ENCODE results near the gene SLC7A5.
"Not testable (repeated sequence)": the region's sequence is repeated elsewhere in the genome, so short reads cannot be mapped to it uniquely, and the experiment has no call there.

SLC7A5 gene

DNA sequence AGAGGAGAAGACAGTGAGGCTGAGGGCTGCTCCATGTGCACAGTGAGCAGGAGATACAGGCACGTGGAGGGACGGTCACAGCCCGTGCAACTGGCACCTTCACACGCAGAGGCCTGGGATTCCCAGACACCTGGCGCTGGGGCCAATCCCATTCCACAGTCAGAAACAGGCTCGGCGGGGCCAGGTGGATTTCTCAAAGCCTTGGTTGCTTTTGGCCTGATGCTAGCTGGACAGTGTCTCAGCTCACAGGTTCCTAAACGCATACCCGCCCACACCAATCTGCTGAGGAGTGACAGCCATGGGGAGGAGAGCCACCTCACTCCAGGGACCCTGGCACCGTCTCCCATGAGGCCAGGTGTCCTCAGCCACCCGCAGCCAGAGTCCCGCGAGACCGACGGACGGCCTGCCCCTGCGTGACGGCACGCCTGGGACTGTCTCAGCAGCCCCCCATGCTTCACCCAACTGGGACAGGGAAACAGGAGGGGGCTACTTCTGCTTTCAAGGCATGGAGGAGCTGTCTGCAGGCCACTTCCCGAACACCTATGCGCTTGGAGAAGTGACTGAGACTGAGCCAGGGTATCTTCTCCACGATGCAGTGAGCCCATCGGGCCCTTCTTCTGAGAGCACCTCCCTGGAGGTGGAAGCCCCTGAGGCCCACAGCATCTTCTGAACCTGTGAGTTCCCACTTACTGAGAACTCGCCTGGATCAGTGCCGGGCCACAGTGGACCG, 6.5 kb downstream of the SLC7A5 start:
- not testable (repeated sequence) for DNase-seq

DNA sequence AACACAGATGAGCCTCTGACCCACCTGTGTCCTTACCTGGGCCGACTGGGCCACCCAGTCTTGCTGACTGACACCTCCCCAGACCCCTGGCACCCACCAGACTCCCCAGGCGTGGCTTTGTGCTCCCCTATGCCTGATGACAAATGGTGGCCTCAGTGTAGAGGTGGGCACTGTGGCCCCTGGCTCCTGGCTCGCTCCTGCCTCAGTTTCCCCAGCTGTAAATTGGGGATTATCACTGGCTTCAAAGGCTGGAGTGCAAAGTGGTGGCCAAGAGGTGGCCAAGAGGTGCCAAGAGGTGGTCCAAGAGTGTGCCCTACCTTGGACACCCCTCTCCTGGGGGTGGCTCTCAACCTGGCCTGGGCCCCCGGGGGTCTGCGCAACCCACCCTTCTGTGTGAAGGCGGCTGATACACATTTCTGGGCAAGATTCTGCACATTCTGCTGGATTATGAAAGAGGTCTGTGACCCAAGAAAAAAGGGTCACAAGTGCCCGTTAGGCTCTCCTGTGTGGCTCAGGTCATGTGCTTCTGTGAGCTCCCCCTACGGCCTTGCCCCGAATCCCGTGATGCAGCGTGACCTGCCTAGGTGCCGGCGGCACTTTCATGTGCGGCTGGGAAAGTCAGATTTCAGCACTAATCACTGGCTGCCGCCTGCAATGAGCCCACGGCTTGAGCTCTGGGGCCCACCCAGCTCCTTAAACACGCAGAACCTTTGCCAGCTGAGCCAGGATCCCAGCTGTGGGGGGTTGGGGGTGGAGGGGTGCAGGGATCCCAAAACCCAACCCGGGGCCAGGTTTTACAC, 7.8 kb downstream of the SLC7A5 start:
- not testable (repeated sequence) for DNase-seq

DNA sequence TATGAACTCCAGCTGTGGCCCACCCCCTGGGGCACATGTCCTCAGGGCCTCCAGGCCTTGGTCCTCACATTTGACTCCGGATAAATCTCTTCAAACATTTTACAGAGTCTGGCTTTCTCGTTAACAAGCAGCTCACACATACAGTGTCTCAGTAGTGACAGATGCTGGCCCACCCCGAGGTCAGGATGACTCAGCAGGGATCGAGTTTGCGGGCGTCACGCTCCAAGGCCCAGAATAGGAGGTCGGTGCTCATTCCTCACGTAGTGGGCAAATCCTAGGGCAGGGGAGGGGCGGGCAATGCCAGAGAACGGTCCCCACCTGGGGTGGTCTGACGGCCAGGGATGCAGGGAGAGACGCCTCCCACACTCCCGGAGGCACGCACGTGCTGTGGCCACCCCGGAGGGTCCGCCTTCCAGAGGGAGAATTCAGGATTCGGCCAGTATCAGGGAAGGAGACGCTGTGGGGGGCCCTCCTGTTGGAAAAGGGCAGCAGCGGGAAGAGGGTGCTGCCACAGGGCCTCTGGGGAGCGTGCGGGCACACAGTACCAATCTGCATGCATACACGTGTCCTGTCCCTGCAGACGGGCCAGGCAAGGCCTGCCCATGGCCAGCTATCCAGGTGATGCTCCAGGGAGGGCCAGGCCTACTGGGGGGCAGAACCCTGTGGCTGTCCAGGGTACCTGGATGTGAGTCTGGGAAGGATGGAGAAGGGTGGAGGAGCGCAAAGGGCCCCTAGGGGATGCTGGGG, 8.6 kb downstream of the SLC7A5 start:
- DNase-seq = peak in 4 of 56 donors; percentile 8 to 62 (median 28)

DNA sequence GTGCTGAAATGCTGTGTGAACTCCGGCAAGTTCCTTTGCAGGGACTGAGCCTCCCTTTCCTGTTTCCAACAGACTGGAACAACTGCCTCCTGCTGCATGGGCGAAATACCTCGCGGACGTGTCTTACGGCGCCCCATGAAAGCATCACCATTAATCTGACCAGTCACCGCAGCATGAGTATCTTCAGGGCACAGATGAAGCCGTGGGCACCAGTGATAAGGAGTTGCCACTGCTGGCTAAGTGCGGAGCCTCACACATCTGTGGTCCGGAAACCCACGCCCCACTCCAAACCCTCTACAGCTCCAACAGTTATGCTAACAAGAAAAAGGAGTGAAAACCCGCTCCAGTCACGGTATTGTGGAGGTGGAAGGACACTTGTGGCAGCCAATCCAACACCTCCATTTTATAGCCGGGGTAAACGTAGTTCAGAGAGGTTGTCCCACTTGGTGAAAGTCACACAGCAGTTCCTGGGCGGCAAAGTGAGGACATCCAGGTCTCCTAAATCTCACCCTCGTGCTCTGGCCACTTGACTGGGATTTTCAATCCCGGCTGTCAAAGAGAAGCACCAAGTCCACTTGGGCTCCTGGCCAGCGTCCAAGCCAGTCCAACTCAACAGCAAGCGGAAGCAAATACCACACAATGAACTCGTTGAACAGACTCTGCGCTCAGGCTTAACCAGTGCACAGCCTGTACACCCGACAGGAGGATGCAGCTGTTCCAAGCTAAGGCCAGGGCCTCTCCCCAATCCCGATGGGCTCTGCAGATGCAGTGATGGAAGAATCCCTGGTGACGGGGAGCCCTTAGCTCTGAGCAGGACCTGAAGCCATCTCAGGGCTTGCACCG, 10.9 kb downstream of the SLC7A5 start:
- DNase-seq = peak in 36 of 56 donors; percentile 7 to 89 (median 31)

- no peak for DNase-seq
Measured at GRCh38 chr16:87856791-87857228, 12.5 kb downstream of the SLC7A5 start.

DNA sequence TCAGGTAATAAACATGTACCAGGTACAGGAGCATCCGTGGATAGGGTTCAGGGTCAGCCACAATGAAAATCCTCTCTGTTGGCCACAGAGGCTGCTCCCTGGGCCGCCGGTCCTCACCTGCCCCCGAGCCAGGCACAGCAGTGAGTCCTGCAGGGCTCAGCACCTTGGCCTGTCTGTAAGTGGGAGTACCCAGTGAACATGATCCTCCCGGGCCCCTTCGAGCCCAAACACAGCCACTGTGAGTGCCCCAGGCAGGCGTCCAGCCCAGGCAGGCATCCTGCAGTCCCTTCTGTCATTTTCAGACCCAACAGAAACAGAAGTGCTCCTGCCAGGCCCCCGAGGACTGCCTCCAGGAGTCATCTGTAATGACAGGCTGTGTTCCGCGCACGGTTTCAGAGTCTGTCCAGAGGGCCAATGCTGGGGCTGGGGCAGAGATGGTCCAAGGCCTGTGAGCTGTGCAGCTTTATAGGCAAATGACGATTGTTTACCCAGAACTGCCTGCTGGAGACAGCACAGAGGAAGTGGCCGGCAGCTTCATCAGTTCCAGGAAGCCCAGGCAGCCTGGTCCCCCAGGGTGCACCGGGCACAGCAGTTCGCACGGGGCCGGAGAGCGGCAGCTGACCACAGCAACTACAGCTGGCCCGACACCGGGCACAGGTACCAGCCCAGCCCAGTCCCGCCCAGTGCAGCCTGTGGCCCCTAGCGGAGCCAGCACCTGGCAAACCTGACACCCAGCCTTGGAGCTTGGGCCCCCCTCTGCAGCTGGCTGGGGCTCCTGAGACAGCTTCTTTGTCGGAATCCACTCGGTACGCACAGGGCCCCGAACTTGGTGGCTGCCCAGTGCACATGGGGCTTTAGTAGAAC, 13.2 kb downstream of the SLC7A5 start:
- DNase-seq = peak in 15 of 56 donors; percentile 7 to 73 (median 26)

DNA sequence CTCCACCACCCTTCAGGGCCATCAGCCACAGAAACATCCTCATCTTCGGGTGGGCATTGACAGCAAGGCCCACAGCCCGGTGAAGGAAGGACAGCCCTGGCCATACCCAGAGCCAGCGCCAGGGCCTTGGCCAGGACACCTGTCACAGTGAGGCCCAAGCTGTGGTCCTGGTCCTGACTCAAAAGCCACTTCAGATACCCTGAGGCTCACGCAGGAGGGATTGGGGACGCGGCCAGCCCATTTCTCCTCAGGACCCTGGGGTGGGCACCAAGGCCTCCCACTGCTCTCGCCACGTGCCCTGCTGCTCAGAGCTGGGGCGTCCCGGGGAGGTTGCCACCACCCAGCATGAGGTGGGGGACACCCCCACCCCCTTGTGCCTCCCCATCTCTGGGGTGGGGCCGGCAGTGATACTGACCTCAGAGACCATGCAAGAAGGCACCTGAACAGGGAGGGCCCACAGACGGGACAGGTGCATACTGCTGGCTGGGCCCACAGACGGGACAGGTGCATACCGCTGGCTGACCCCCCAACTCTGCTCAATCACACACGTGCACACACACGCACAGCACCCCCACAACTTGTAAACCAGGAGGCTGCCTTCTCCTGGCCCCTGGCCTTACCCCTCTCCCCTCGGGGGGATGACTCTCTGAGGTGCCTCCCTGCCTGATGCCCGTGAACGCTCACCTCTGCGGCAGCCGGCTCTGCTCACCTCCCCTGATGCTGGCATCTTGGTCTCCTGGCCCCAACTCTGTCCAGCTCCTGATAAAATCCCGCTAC, 14.2 kb downstream of the SLC7A5 start:
- DNase-seq = no peak

GRCh38 chr16:87854053-87854906, 15.0 kb downstream of the SLC7A5 start:
- no peak for DNase-seq

DNA sequence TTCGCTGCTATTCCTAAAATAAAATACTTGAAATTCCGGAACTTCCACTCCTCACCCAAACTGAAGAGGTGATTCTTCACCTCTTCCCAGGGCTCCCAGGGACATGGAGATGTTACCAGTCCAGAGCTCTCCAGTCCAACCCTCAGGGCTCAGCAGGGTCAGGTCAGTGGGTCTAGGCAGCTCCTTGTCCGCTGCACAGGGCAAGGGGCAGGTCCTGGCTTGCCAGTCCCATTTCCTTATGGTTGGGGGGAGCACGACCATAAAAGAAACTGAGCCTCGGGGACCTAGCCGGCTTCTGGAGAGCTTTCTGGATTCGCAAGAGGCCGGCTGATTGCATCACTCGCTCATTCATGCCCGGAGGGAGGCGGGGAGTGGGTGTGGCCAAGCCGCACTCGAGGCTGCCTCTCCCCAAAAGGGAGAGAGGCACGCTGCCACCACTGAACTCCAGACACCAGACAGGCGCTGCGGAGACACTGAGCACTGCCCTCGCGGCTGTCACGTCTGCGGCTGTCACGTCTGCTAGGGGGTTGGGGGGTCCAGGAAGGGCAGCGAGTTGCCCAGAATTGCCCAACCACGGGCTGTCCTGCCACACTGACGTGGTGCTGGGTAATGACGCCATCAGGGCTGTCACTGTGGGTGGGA, 15.8 kb downstream of the SLC7A5 start:
- DNase-seq = peak in 53 of 56 donors; percentile 23 to 94 (median 67)

GRCh38 chr16:87851601-87852000, 17.7 kb downstream of the SLC7A5 start:
- DNase-seq = no peak

DNA sequence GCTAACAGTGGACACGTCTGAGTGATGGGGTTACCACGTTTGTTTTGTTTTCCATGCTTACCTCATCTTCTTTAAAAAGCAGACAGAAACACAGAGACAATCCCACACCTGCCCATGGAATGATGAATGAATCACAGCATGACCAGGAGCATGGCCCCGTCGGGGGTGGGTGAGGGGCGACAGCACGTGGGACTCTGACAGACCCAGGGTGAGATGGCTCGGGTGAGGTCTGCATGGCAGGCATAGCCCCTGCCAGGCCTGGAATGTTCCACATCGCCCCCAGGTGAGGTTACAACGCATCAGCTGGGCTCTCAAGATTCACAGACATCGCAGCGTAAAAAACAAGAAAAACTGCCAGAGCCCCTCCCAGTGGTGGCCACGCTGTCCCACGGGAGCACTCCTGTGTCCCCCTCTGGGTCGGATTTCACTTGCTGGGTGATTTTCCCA, 18.1 kb downstream of the SLC7A5 start:
- DNase-seq = no peak

GRCh38 chr16:87850009-87851006, 19.0 kb downstream of the SLC7A5 start:
- DNase-seq = peak in 37 of 56 donors; percentile 7 to 73 (median 30)

DNA sequence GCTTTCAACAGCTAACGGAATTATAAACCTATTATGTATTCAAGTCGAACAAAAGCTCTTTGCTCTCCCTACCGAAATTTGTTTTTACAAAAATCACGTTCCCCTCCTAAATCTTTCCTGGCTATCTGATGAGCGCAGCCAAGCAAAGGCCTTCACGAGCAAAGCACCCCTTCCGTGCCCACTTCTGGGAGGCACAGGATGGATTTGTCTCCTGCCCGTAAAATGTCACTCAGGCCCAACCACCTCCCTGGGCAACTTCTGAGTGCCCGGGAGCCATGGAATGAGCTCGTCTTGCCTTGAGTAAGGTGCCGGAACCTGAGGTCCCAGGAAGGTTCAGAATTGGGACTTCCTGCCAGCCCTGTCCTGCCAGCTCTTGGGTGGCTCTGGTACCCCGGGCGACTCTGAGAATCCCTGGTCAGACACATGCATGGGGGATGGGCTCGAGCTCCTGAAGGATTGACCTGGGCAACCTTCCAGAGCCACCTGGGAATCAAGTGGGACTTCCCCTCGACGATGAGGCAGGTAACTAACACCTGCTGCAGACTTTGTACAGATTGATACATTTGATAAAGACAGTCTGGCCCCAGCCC, 19.8 kb downstream of the SLC7A5 start:
- no peak for DNase-seq

DNA sequence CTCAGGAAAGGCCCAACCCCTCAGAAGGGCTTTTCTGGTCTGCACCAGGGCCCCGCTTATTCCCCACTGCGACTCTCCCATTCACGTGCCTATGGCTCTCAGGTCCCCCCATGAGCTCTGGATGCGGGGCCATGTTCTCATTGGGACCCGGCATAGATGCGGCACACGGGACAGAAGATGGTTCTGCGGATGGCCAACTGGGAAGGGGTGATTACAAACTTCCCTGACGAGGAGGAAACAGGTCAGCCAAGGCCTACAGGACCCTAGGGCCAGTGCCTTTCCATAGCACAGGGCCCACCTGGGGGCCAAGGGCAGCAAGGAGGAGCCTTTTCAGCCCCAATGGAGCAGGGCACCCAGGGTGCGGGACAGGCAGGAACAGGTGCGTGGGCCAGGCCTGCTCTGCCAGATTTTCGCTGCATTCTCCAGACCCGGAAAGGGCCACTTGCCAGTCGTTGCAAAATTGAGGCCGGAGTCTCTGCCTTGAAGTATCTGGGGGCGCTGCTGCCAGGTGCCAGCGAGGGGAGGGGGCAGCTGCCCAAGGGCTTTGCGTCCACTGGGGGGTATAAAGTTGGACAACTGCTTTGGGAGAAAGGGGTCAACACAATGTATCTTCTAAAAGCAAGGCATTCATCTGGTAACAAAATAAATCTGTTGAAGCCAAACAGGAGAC, 20.5 kb downstream of the SLC7A5 start:
- DNase-seq = no peak

Data from nucleus accumbens (tissue), 56 donors.